ENCODE measurements around the gene UGT1A9. TPM values are rescaled to one million over a fixed set of nuclear protein-coding genes. Genes with fewer than 3 reads are reported as not detected.

The UGT1A9 gene
- total RNA-seq, 4 donors from 2014 or later, result not detected

GRCh38 chr2:233807215-233807865 lies 135.6 kb downstream of the UGT1A9 start:
- Histone ChIP-seq H3K36me3 (no peaks in the 10 kb centered on the region), H3K27me3 (peaks cover 35% of the 10 kb centered on the region), H3K9me3 (no peaks in the 10 kb centered on the region), H3K4me3 (no peak overlapping the region), H3K27ac (no peak overlapping the region), H3K4me1 (no peaks in the 10 kb centered on the region)
- TF ChIP-seq POLR2A (IDR thresholded peaks at IDR 0.05) (no peak), CTCF (IDR thresholded peaks at IDR 0.05) (no peak), EP300 (IDR thresholded peaks at IDR 0.05) (no peak)
- WGBS, 2 donors (ENCODE audit: low coverage in 1 of 2), result 56 to 63% methylated on average over 2 to 3 of the region's 12 CpGs
- ATAC-seq, result no peak

- TF ChIP-seq POLR2AphosphoS5 (IDR thresholded peaks at IDR 0.05) (no peak), CTCF (IDR thresholded peaks at IDR 0.05) (no peak), EP300 (IDR thresholded peaks at IDR 0.05) (no peak), POLR2A (IDR thresholded peaks at IDR 0.05) (no peak)
- Histone ChIP-seq H3K36me3 (no peaks in the 10 kb centered on the region), H3K27me3 (peaks cover 34% of the 10 kb centered on the region), H3K4me1 (no peaks in the 10 kb centered on the region), H3K4me3 (no peak overlapping the region), H3K27ac (no peak overlapping the region), H3K9me3 (no peaks in the 10 kb centered on the region)
- no peak for ATAC-seq
- WGBS, 2 donors (ENCODE audit: low coverage in 1 of 2), result 86% methylated on average over 5 of the region's 10 CpGs; no CpG with 5 or more reads in 1 of the 2 donors
These were observed 136.6 kb downstream of the UGT1A9 start for GRCh38 chr2:233807966-233808935.

DNA sequence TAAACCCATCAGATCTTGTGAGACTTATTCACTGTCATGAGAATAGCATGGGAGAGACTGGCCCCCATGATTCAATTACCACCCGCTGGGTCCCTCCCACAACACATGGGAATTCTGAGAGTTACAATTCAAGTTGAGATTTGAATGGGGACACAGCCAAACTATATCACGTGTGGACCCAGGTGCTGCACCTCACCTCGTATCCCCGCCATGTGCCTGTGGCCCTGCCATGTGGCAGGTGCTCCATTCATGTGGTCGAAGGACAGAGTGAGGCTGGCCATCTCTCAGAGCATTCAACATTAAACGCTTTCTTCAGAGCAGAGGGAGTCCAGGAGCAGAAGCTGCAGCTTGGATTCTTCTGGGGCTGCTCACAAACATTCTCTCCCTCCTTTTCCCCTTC lies 138.7 kb downstream of the UGT1A9 start:
- no peak overlapping the region for H3K4me3 ChIP-seq
- WGBS, 2 donors (ENCODE audit: low coverage in 1 of 2), result 94 to 100% methylated on average over 2 to 3 of the region's 6 CpGs
- H3K27me3 ChIP-seq, result peaks cover 30% of the 10 kb centered on the region
- H3K9me3 ChIP-seq, result no peaks in the 10 kb centered on the region
- no peaks in the 10 kb centered on the region for H3K36me3 ChIP-seq
- no peaks in the 10 kb centered on the region for H3K4me1 ChIP-seq
- H3K27ac ChIP-seq, result no peak overlapping the region
- ATAC-seq, result no peak
- TF ChIP-seq POLR2A (IDR thresholded peaks at IDR 0.05) (no peak), CTCF (IDR thresholded peaks at IDR 0.05) (no peak), EP300 (IDR thresholded peaks at IDR 0.05) (no peak), POLR2AphosphoS5 (IDR thresholded peaks at IDR 0.05) (no peak)

DNA sequence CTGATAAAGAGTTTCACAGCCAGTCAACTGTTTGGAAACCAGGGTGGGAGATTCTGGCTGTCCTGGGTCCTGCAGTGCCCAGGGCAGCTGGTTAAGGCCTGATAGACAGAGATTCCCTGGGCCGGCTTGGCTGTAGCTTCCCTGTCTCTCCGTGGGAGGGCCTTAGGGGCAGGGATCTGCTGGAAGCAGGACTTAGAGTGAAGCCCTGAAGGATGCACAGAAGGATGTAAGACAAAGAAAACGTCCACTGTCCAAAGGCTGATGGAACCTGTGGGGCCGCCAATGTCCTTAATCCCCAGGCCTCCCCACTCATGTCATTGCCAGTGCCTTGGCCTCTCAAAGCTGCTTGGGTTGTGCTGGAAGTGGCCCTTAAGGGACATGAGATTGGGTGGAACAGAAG lies 139.4 kb downstream of the UGT1A9 start:
- TF ChIP-seq EP300 (IDR thresholded peaks at IDR 0.05), result no peak
- no peak for TF ChIP-seq POLR2AphosphoS5 (IDR thresholded peaks at IDR 0.05)
- TF ChIP-seq POLR2A (IDR thresholded peaks at IDR 0.05), result no peak
- no peak for TF ChIP-seq CTCF (IDR thresholded peaks at IDR 0.05)
- no peaks in the 10 kb centered on the region for H3K36me3 ChIP-seq
- no peak for ATAC-seq
- peaks cover 30% of the 10 kb centered on the region for H3K27me3 ChIP-seq
- H3K9me3 ChIP-seq, result no peaks in the 10 kb centered on the region
- 80% methylated on average over 3 of the region's 4 CpGs; no CpG with 5 or more reads in 1 of the 2 donors for WGBS, 2 donors (ENCODE audit: low coverage in 1 of 2)
- H3K4me3 ChIP-seq, result no peak overlapping the region
- H3K27ac ChIP-seq, result no peak overlapping the region
- no peaks in the 10 kb centered on the region for H3K4me1 ChIP-seq

Data from gastroesophageal sphincter (tissue), 4 donors.